GM19463 (cell line): ENCODE measurements around the gene PTPRA.
A peak's percentile ranks its signal among the peaks of the same experiment; 100 is the strongest.

Source experiments
- ATAC-seq: cut with Tn5 transposase; IDR thresholded peaks from one replicate; pipeline ENCODE4 v1.9.1; 2021; ENCODE audit warnings: mild to moderate bottlenecking, moderate library complexity; ENCODE audit not compliant: unreplicated experiment

PTPRA gene

DNA sequence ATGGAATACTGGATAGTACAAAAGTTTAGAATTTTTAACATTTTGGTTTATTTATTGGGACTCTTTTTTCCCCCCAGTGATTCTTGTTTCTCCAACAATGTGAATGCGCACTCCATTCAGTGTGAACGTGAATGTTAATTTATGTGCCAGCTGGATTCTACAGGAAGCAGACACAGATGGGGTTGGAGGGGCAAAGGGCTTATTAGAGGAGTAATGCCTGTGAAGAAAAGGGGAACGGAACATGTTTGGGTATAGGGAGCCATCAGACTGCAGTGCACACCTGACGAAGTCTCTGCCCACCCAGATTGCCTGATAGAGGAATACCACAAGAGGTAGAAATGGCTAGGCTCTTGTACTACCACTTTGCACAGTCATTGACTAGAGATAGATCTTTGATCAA is 48.2 kb downstream of the PTPRA start:
- no peak for ATAC-seq

- no peak for ATAC-seq
Observed at GRCh38 chr20:2922957-2923356, 49.7 kb downstream of the PTPRA start.

- ATAC-seq, result no peak
Observed at GRCh38 chr20:2930538-2930937, 57.3 kb downstream of the PTPRA start.

DNA sequence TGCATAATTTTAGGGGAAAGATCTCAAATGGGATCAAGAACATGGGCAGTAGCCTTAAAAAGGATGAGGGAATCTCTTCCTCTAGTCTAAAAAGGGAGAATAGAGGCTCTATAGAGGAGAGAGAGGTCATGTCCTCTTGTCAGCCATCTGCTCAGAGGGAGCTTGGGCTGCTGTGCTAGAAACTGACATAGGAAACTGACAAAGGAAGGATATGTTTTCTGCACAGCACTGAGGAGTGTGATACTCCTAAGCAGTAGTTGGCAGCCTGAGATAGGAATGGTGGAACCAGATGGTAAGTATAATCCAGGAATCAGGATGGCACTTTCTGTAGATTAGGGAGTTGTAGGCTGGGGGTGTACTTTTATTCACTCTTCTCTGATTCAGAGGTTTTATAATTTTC is 59.2 kb downstream of the PTPRA start:
- no peak for ATAC-seq

DNA sequence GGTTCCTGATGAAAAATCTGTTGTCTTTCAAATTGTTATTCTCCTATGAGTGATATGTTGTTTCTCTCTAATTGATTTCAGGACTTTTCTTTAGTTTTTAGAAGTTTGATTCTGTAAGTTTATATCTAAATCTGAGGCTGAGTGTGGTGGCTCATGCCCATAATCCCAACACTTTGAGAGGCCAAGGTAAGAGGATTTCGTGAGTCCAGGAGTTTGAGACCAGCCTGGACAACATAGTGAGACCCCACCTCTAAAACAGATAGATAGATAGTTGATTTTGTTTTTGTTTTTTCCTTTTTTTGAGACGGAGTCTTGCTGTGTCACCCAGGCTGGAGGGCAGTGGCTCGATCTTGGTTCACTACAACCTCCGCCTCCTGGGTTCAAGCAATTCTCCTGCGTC is 64.6 kb downstream of the PTPRA start:
- no peak for ATAC-seq

GRCh38 chr20:2942439-2942838 is 69.2 kb downstream of the PTPRA start:
- no peak for ATAC-seq

DNA sequence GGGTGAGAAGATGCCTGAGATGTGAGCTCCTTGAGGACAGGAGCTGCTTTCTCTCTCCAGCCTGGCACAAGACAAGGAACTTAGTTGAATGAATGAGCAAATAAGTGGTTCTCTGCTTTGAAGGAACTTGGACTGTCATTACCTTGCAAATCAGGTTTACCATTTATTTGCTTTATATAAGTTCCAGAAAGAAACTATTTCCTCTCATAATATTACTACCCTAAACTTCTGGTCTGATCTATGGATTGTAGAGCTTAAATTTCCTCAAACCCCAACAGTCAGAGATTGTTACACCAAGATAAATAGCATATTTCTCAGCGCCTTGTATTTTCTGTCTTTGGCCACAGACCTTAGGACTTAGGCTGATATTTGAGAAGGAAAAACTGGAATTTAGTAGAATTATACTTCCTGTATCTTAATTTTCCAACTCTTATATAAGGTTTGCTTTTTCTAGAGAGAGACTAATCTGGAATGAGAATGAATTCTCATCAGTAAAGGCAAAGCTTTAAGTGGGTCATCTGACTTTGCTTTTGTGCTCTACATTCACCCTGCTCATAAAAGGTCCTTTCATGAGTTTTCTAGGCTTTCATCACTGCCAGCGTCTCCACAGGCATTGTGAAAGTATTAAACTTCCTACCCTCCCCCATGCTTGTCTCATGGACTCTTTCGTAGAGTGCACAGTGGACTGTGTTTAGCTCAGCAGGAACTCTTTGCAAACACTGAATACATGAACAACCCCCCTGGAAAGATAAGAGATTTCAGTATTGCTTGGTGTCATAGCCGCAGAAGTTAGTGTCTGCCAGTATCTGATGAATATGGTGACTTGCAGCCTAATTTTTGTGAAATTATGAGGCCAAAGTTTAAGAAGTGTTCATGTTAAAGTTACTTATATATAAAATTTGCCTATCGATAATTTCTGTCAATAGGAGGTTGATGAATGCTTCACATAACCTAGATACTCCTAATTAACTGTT is 74.0 kb downstream of the PTPRA start:
- no peak for ATAC-seq

DNA sequence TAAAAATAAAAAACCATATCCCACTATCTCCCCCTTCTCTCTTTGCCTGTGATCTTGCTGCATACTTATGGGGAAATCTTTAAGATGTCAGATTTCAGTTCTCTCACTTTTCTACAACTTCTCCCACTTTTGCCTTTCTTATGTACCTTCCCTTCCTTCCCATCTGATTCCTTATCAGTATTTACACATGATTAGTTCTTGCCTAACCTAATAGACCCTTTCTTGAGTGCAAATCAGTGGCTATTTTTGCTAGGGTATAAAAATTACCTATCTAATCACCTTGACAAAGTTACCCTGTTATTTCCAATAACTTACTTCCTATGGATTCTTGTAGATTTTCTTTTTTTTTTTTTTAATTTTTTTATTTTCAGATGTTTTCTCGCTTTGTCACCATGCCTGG is 75.7 kb downstream of the PTPRA start:
- ATAC-seq, result no peak

DNA sequence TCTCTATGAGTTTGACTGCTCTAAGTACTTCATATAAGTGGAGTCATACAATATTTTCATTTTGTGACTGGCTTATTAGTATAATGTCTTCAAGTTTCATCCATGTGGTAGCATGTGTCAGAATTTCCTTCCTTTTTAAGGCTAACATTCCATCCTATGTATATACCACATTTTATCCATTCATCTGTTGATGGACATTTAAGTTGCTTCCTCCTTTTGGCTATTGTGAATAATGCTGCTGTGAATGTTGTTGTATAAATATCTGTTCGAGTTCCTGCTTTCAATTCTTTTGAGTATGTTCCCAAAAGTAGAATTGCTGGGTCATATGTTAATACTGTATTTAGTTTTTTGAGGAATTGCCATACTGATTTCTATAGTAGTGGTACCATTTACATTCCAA is 79.5 kb downstream of the PTPRA start:
- no peak for ATAC-seq

DNA sequence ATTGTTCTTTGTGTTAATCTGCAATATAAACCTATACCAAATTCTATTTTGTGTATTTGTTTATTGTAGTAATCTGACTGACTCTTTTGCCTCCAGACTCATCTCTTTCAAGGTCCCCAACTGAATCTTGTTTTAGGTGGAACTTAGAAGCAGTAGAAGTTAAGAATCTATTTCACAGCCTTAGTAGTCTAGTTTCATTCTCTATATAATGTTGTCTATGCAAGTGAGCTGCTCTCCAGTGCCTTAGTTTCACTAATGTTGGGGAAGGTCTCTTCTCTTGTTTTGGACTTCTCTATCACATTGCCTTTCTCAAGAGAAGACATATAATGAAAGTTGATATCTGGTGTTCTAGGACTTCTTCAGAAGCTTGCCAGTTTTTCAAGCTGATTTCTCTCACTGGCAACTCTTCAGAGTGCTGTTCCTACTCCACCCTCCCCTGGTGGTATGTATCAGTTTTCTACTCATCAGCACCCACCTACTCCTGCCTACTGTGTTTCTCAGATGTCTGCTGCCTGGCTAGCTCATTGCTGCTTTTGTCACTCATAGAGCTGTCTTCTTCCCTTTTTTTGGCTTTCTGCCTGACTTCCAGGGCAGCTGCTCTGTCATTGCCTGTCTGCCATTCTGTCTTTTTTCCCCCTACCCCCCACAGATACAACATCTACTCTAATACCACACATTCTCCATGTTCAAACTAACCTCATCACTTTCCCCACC is 82.1 kb downstream of the PTPRA start:
- no peak for ATAC-seq

DNA sequence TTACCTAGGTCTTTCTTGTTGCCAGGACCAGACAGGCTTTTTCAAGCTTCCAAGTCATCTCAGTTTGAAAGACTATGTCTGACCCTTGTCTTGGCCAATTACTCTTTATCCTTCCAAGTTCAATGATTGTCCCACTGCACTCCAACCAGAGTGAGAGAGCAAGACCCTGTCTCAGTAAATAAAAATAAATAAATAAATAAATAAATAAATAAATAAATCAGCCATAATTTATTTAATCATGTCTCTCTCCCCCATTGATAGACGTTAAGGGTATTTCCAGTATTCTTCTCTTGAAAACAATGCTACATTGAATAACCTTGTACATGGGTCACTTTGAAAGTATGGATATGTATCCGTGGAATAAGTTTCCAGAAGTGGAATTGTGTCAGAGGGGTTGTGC is 83.2 kb downstream of the PTPRA start:
- no peak for ATAC-seq

DNA sequence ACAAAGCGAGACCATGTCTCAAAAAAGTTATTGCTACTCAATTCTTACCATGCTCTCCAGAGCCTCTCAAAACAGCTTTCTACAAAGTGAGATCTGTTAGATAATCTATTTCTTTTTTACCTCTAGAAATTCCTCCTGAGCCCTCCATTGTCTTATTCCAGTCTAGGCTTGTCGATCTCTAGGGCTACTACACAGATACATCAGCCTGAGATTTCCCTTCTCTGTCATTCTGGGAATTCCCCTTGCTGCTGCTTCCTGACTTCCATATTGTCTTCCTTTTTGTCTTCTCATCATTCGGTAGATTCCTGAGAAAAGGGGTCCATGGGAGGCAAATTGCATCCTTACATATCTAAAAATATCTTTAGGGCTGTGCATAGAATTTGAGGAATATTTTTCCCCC is 94.6 kb downstream of the PTPRA start:
- no peak for ATAC-seq

DNA sequence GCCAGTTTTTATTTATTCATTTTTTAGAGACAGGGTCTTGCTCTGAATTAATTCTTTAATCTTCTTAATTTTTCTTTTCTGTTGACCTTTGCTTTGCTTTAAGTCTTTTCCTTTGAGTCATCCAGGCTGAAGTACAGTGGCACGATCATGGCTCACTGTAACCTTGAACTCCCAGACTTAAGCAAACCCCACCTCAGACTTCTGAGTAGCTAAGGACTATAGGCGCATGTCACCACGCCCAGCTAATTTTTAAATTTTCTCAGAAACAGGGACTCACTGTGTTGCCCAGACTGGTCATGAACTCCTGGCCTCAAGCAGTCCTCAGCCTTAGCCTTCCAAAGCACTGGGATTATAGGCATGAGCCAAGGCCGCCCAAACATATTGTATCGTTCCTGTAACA is 98.8 kb downstream of the PTPRA start:
- no peak for ATAC-seq

DNA sequence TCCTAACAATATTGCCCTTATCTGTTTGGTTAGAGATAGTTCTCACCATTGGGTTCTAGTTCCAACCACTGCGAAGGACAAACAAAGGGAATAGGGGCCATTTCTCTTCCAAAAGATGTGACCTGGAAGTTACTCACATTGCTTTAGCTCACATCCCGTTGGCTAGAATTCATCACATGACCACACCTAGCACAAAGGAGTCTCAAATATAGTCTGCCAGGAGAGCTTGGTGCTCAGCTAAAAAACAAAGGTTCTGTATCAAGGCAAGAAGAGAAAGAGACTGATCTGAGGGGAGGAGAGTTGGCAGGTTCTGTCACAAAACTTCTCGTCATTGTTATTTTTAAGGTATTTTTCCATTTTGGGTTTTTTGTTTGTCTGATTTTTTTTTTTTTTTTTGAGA is 100.3 kb downstream of the PTPRA start:
- ATAC-seq, result no peak

DNA sequence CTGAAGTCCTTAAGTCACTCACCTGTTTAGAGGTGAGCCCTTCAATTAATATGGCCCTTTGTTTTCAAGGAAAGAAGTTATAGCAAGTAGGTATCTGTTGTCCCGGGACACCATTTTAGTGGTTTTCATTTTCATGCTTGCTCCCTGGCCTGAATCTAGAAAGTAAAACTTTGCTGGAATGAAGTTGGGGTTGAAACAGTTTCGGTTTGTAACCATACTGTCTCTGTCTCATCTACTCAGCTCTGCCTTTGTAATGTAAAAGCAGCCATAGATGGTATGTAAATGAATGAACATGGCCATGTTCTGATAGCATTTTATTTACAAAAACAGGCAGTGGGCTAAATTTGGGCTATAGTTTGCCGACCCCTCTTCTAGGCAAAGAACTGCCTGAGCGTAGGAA is 105.2 kb downstream of the PTPRA start:
- ATAC-seq, result no peak

DNA sequence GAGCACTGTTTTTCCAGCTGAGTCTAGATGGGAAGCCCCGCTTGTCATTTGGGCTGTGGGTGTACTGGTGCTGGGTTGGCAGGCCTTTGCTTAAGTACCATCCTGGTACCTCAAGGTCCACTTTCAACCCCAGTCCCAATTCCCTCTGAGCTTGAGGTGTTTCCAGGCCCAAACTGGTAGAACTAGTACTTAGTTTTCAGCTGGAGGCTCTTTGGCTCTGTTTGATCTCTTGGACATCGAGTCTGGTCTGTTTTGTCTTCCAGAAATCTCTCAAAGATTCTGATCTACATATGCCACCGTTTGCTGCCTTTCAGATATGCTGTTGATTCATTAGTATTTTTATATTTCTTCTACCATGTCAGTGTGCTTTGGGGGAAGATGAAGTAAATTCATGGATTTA is 108.4 kb downstream of the PTPRA start:
- no peak for ATAC-seq

DNA sequence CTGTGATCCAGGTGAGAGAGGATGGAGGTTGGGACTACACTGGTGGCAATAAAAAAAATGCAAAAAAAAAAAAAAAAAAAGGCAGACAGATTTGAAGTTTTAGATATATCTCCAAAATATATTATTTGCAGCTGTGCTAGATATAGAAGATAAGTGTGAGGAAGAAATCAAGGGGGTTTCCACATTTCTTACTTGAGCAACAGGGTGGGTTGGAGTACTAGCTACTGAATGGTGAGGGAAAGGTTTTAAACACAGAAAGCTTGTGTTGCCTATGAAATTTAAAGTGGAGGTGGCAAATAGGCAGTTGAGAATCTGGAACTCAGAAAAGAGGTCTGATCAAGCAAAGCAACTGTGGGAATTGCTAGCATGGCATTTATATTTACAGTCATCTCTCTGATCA is 110.2 kb downstream of the PTPRA start:
- ATAC-seq, result no peak

- ATAC-seq, result peak; percentile 73
Observed at GRCh38 chr20:2984028-2984501, 110.8 kb downstream of the PTPRA start.

DNA sequence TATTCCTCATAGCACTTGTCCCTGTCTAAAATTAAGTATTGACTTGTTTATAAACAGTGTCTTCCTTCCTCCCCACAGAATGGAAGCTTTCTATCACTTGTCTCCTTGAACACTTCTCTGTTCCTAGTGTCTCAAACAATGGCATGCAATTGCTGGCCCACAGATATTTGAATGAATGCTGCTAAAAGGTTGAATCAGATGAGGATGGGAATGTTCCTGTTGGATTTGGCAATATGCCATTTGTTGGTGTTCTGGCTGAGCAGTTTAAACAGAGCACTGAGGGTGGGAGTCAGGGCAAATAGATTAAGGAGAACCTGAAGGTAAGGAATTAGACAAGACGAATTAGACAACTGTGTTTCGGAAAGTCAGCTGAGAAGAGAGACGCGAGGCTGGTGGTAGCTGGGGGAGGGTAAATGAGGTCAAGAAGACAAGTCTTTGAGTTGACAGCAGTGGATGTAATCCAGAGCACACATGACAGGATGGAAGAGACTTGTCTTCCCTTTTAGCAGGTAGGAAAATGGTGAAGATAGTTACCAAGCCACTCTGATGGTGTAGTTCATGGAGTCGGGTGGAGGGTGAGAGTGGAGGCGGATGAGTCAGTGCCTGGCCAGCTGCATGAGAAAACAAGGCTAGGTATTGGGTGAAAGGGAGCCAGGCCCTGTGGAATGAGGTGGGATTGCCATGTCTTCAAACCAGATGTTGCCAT is 111.8 kb downstream of the PTPRA start:
- no peak for ATAC-seq

GRCh38 chr20:2986466-2986865 is 113.2 kb downstream of the PTPRA start:
- ATAC-seq, result no peak

- ATAC-seq, result no peak
Observed at GRCh38 chr20:2987861-2988260, 114.6 kb downstream of the PTPRA start.
